Esophagus (tissue), 2 donors: Measurements from ENCODE around the gene MEIS2. TPM values are rescaled to one million over a fixed set of nuclear protein-coding genes. Genes with fewer than 3 reads are reported as not detected.

Source experiments
- H3K27ac ChIP-seq, 2 donors: one replicate each; pipeline ENCODE4 v1.5.1; 2013; ENCODE audit warnings: low read depth in 2 of 2, mild to moderate bottlenecking in 2 of 2, inconsistent platforms in 1 of 2, low read length in 1 of 2, moderate library complexity in 1 of 2
- H3K27me3 ChIP-seq, 2 donors: one replicate each; pipeline ENCODE4 v1.6.1; 2013; ENCODE audit warnings: low read length in 2 of 2, control low read depth in 1 of 2, mild to moderate bottlenecking in 1 of 2; ENCODE audit not compliant: insufficient read depth in 2 of 2, control insufficient read depth in 1 of 2
- H3K36me3 ChIP-seq, 2 donors: one replicate each; pipeline ENCODE4 v1.6.1; 2013; ENCODE audit warnings: low read length in 1 of 2; ENCODE audit not compliant: control insufficient read depth in 2 of 2, insufficient read depth in 2 of 2
- H3K4me1 ChIP-seq, 2 donors: one replicate each; pipeline ENCODE4 v1.6.1; 2013; ENCODE audit warnings: low read length in 1 of 2; ENCODE audit not compliant: control insufficient read depth in 2 of 2, insufficient read depth in 2 of 2
- H3K4me3 ChIP-seq, 2 donors: one replicate each; pipeline ENCODE4 v1.5.1; 2013; ENCODE audit warnings: low read length in 2 of 2, mild to moderate bottlenecking in 2 of 2, low read depth in 1 of 2, moderate library complexity in 1 of 2
- H3K9me3 ChIP-seq, 2 donors: one replicate each; pipeline ENCODE4 v1.6.1; 2013; ENCODE audit warnings: mild to moderate bottlenecking in 2 of 2, low read depth in 1 of 2, low read length in 1 of 2, moderate library complexity in 1 of 2; ENCODE audit not compliant: control insufficient read depth in 2 of 2, insufficient read depth in 1 of 2
- WGBS, 2 donors: extraction: QIAGEN DNeasy Blood & Tissue Kit; methylation state at CpG; one replicate each; pipeline ENCODE4 v1.1.7; 2013; 5-methylcytosine and 5-hydroxymethylcytosine counted together
- polyA plus RNA-seq, 2 donors: library from polyadenylated mRNA; stranded (reverse); fragments of 200-250 nt; gene quantifications; one replicate each; pipeline ENCODE4 v1.2.3, GENCODE V29; 2013
- donor health status: healthy with polysubstance abuse.
- donor health status: Bipolar disorder and iron deficiency.

The MEIS2 gene
- polyA plus RNA-seq, 2 donors = 6.0 to 8.8 TPM

DNA sequence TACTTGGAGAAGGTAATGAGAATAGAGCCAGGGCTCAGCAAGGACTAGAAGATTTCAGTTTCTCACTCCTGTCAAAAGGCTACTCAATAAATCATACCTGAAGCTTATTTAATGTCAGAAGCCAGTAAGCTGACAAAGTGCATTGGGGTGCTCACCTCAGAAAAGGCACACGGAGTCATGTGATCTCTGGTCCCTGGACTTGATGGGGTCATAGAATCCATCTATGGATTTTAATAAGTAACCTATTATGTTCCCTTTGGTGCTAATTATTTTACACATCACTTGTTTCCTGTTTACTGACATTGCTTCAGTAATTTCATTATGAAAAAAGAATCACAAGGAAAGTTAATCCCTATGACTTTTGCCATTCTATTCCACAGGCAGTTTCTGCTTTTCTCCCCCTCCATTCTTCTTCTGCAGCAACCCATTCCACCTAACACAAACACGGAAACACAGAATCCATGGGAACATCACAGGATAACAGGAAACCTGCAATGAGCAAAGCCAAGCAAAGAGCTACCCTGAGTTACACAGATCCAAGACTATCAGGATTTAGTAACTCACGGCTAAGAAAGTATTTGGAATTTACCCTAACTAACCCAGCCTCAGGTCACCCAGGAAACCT is 159.6 kb downstream of the MEIS2 start:
- Histone ChIP-seq H3K4me3 (no peak overlapping the region), H3K36me3 (no peaks in the 10 kb centered on the region), H3K9me3 (no peaks in the 10 kb centered on the region), H3K27ac (no peak overlapping the region), H3K27me3 (no peaks in the 10 kb centered on the region), H3K4me1 (no peaks in the 10 kb centered on the region)
- WGBS, 2 donors = 71 to 89% methylated on average over 3 of the region's 3 CpGs

DNA sequence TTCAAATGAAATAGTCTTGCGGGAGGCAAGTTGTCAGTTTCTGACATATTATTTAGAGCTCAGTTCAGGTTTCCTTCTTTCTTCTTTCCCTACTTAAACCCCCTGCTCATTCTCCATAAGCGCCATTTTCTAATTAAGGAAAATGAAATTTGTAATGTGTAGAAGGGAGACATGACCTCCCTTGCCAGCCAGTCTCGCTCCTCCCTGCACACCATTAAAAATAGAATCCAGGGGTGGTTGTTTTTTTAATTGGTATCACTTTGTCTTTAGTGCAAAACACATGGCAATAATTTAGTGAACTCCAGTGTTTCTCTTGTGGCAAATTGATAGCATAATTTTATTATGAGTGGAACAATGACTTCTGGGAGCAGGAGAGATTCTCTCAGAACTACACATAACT is 160.1 kb downstream of the MEIS2 start:
- no peaks in the 10 kb centered on the region for H3K9me3 ChIP-seq
- no peak overlapping the region for H3K4me3 ChIP-seq
- H3K27me3 ChIP-seq = no peaks in the 10 kb centered on the region
- no peaks in the 10 kb centered on the region for H3K36me3 ChIP-seq
- WGBS, 2 donors = 95 to 96% methylated on average over 3 of the region's 3 CpGs
- no peaks in the 10 kb centered on the region for H3K4me1 ChIP-seq
- H3K27ac ChIP-seq = no peak overlapping the region

DNA sequence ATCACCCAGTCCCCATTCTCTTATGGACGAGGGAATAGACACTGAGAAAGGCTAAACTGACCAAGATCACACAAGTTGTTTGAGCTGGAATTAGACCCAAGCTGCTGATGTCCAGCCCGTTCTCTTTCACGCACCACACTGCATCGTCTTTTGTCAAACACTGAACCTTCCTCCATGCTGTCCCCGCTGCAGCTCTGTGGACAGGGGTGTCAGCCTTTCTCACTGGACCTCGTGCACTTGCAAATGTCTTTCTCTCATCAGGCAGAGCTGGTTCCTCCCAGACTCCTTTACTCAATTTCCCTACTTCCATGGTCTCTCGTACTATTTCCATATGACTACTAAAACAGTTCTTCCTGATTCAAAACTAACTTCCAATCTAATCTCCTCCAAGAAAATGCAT is 161.6 kb downstream of the MEIS2 start:
- H3K4me1 ChIP-seq = no peaks in the 10 kb centered on the region
- no peaks in the 10 kb centered on the region for H3K9me3 ChIP-seq
- no peaks in the 10 kb centered on the region for H3K27me3 ChIP-seq
- no peaks in the 10 kb centered on the region for H3K36me3 ChIP-seq
- WGBS, 2 donors = 90 to 95% methylated on average over 7 of the region's 7 CpGs
- no peak overlapping the region for H3K27ac ChIP-seq
- H3K4me3 ChIP-seq = no peak overlapping the region

DNA sequence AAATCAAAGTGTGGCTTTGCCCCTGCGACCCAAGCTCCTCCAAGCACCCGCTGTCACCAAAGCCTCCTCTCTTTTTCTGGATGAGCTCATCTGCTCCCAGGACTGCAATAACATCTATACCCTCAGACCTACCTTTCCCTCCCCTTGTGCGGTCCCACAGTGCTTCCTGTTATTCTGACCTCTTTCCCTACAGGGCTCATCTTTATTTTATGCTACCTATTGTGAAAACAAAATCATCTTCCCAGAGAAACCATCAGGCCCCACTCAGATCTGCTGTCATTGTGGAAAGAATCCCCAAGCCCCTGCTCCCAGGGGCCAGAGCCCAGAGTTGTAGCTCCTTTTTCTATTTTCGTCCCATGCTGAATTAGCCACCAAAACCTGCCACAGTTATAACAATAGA is 162.2 kb downstream of the MEIS2 start:
- Histone ChIP-seq H3K36me3 (no peaks in the 10 kb centered on the region), H3K9me3 (no peaks in the 10 kb centered on the region), H3K27me3 (no peaks in the 10 kb centered on the region), H3K4me3 (no peak overlapping the region), H3K27ac (no peak overlapping the region), H3K4me1 (no peaks in the 10 kb centered on the region)
- WGBS, 2 donors = 85 to 88% methylated on average over 4 of the region's 4 CpGs

DNA sequence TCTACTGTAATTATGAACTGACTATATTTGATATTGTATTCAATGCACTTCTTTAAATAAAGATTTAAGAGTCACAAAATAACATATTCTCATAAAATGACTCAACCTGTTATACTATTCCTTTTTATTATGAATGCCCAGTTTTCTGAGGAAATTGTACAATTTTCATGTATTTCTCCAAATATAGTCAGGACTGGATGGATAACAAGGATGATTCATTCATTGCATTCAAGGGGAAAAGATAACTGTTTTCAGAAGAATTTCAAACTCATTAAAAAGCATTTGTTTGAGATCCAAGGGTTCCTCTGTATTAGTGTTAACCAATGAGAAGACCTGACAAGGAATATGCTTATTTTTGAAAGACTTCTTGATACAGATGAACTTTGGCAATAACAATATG is 163.7 kb downstream of the MEIS2 start:
- no peaks in the 10 kb centered on the region for H3K27me3 ChIP-seq
- no peaks in the 10 kb centered on the region for H3K4me1 ChIP-seq
- H3K36me3 ChIP-seq = no peaks in the 10 kb centered on the region
- H3K9me3 ChIP-seq = no peaks in the 10 kb centered on the region
- no peak overlapping the region for H3K27ac ChIP-seq
- no peak overlapping the region for H3K4me3 ChIP-seq

DNA sequence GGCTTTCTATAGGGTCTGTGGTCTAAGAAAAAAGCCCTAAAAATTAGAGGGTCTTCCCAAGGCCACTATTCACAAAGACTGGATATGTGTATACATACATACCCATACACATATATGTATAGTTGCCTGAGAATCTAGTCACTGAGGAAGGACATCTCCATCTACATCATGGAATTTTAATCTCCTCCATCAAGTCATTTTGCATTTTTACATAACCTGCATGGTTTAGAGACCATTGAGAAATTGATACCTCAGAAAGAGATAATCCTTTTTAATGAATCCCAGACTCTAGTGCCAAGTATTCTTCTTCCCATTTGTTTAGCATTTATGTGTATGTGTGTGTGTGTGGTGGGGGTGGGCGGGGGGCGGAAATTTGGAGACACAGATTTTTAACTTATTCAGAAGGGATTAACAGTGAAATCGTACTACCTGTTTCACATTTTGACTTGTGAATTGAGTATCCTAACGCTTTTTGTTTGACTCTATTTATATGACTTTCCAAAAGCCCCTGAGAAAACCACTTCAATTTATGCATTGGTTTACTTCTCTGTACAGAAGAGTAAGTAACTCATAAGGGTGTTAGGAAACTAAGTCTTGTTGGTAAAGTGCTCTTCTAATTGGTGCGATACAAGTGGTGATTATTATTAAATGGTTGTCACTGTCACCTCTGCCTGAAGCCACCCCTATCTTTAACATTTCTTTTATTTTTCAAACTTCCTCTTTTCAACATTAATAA is 166.9 kb downstream of the MEIS2 start:
- 92 to 95% methylated on average over 5 of the region's 5 CpGs for WGBS, 2 donors
- no peaks in the 10 kb centered on the region for H3K27me3 ChIP-seq
- no peaks in the 10 kb centered on the region for H3K4me1 ChIP-seq
- H3K36me3 ChIP-seq = no peaks in the 10 kb centered on the region
- no peaks in the 10 kb centered on the region for H3K9me3 ChIP-seq
- H3K4me3 ChIP-seq = no peak overlapping the region
- no peak overlapping the region for H3K27ac ChIP-seq

DNA sequence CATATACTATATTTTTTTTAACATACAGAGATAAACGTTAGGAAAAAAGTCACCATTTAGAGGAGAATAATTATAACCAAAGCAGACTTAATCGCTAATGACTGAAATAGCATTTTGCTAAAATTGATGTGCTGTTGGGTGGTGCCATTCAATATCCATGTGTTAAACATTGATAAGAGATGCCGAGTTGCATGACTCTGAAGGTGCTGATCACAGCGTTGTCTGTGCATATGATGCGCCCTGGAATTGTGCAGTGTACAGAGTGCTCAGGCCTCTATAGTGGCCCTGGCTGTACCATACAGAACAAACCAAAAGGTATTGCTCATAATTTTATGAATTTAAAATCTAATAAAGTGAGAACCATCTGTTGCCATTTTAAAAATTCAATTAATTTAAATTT is 168.3 kb downstream of the MEIS2 start:
- Histone ChIP-seq H3K27me3 (no peaks in the 10 kb centered on the region), H3K4me3 (no peak overlapping the region), H3K4me1 (no peaks in the 10 kb centered on the region), H3K36me3 (no peaks in the 10 kb centered on the region), H3K27ac (no peak overlapping the region), H3K9me3 (no peaks in the 10 kb centered on the region)
- 88 to 91% methylated on average over 5 of the region's 5 CpGs for WGBS, 2 donors

DNA sequence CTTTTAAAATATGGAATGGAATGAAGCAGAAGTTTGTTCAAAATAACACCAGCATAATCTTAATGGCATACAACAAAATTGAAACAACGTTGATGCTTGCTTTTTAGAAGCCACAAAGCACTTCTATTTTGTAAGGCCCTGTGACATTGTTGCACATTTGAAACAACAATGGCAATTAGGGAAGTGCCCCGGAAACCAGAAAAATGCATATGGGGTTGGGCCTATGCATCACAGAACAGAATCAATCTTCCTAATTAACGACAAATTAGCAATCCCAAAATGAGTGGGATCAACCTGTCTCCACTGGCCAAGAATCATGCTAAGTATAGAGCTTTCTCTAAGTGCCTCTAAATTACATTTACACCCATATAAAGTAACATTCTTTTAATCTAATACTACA is 168.9 kb downstream of the MEIS2 start:
- Histone ChIP-seq H3K4me3 (no peak overlapping the region), H3K27me3 (no peaks in the 10 kb centered on the region), H3K9me3 (no peaks in the 10 kb centered on the region), H3K27ac (no peak overlapping the region), H3K36me3 (no peaks in the 10 kb centered on the region), H3K4me1 (no peaks in the 10 kb centered on the region)
- WGBS, 2 donors = 70 to 72% methylated on average over 3 of the region's 3 CpGs

DNA sequence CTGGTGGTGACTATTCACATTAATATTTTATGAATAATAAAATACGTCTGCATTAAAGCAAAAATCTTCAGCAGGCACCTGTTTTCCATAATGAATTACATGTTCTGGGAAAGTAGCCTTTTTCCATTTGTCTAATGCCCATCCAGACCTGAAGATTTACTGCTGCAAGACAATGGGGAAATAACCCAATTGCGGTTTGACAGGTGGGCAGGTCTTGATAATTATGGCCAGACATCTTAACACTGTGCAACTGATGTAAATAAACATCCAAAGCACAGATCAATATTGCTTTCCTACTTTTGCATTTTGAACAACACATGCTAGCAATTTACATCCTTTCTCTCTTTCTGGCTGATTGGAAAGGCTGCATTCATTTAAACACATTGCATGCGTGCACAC is 173.9 kb downstream of the MEIS2 start:
- no peaks in the 10 kb centered on the region for H3K27me3 ChIP-seq
- 85 to 88% methylated on average over 3 of the region's 3 CpGs for WGBS, 2 donors
- no peak overlapping the region for H3K27ac ChIP-seq
- no peaks in the 10 kb centered on the region for H3K36me3 ChIP-seq
- H3K9me3 ChIP-seq = no peaks in the 10 kb centered on the region
- no peaks in the 10 kb centered on the region for H3K4me1 ChIP-seq
- H3K4me3 ChIP-seq = no peak overlapping the region
